Body of pancreas (tissue), 4 donors: ENCODE results near the gene MRM2.

ENCODE experiments used
- CTCF ChIP-seq, 7 experiments: fragments of 450-650 bp in 4 of 7; fragments of 200-600 bp in 3 of 7; sonication (generic) in 3 of 7; IDR thresholded peaks; one replicate each; pipeline ENCODE4 v1.5.1; 2016 to 2019; ENCODE audit warnings: antibody characterized with exemption in 7 of 7
- POLR2A ChIP-seq, 3 donors: fragments of 450-650 bp; IDR thresholded peaks; one replicate each; pipeline ENCODE4 v1.6.1; 2016; ENCODE audit warnings: antibody characterized with exemption in 3 of 3, mild to moderate bottlenecking in 2 of 3

- TF ChIP-seq CTCF (IDR thresholded peaks at IDR 0.05) (no peak), POLR2A (IDR thresholded peaks at IDR 0.05) (no peak)
Observed at GRCh38 chr7:2253021-2253420, 11.0 kb upstream of the MRM2 start.
